ENCODE data around the gene FOSL2. TPM values are rescaled to one million over a fixed set of nuclear protein-coding genes. Genes with fewer than 3 reads are reported as not detected.

Gene FOSL2
- total RNA-seq, 2 donors from 2014 or later, result 1.4 to 3.8 TPM

- Mint-ChIP-seq H3K27me3 (ENCODE audit: insufficient read depth) (no peaks in the 10 kb centered on the region), H3K36me3 (ENCODE audit: low read depth) (no peaks in the 10 kb centered on the region), H3K4me1 (peaks cover 17% of the 10 kb centered on the region), H3K4me3 (no peak overlapping the region), H3K27ac (no peak overlapping the region), H3K9me3 (peaks cover 13% of the 10 kb centered on the region)
- Histone ChIP-seq H3K36me3 (ENCODE audit: control insufficient read depth, insufficient read depth, low read length) (no peaks in the 10 kb centered on the region), H3K9me3 (ENCODE audit: control insufficient read depth, low read length) (peaks cover 6% of the 10 kb centered on the region), H3K4me1 (ENCODE audit: control insufficient read depth, insufficient read depth, low read length) (no peaks in the 10 kb centered on the region), H3K4me3 (ENCODE audit: low read length) (no peak overlapping the region), H3K27ac (ENCODE audit: low read depth, low read length) (no peak overlapping the region), H3K9ac (ENCODE audit: extremely low read depth, low read length, poor library complexity, severe bottlenecking) (no peak overlapping the region), H3K27me3 (ENCODE audit: control insufficient read depth, insufficient read depth, low read length, poor library complexity, severe bottlenecking) (no peaks in the 10 kb centered on the region)
- no peak for DNase-seq
- TF ChIP-seq CTCF (conservative IDR thresholded peaks at IDR 0.05), result no peak
- WGBS, 2 experiments (ENCODE audit: insufficient coverage in 1 of 2, insufficient read length in 1 of 2), result 84 to 95% methylated on average over 12 to 13 of the region's 13 CpGs
These were observed 45.9 kb downstream of the FOSL2 start for GRCh38 chr2:28438532-28439063.

GRCh38 chr2:28439127-28439526, 46.5 kb downstream of the FOSL2 start:
- no peaks in the 10 kb centered on the region for H3K36me3 Mint-ChIP-seq (ENCODE audit: low read depth)
- H3K4me1 Mint-ChIP-seq, result peaks cover 17% of the 10 kb centered on the region
- H3K27ac ChIP-seq (ENCODE audit: low read depth, low read length), result no peak overlapping the region
- DNase-seq, result no peak
- H3K27ac Mint-ChIP-seq, result no peak overlapping the region
- no peak overlapping the region for H3K4me3 Mint-ChIP-seq
- no peaks in the 10 kb centered on the region for H3K36me3 ChIP-seq (ENCODE audit: control insufficient read depth, insufficient read depth, low read length)
- H3K9me3 Mint-ChIP-seq, result peaks cover 9% of the 10 kb centered on the region
- no peaks in the 10 kb centered on the region for H3K27me3 ChIP-seq (ENCODE audit: control insufficient read depth, insufficient read depth, low read length, poor library complexity, severe bottlenecking)
- peaks cover 6% of the 10 kb centered on the region for H3K9me3 ChIP-seq (ENCODE audit: control insufficient read depth, low read length)
- no peak for TF ChIP-seq CTCF (conservative IDR thresholded peaks at IDR 0.05)
- 91 to 100% methylated on average over 5 of the region's 5 CpGs for WGBS, 2 experiments (ENCODE audit: insufficient coverage in 1 of 2, insufficient read length in 1 of 2)
- no peak overlapping the region for H3K9ac ChIP-seq (ENCODE audit: extremely low read depth, low read length, poor library complexity, severe bottlenecking)
- peaks cover 2% of the 10 kb centered on the region for H3K27me3 Mint-ChIP-seq (ENCODE audit: insufficient read depth)
- H3K4me1 ChIP-seq (ENCODE audit: control insufficient read depth, insufficient read depth, low read length), result no peaks in the 10 kb centered on the region
- H3K4me3 ChIP-seq (ENCODE audit: low read length), result no peak overlapping the region

GRCh38 chr2:28439763-28440162, 47.1 kb downstream of the FOSL2 start:
- no peaks in the 10 kb centered on the region for H3K27me3 ChIP-seq (ENCODE audit: control insufficient read depth, insufficient read depth, low read length, poor library complexity, severe bottlenecking)
- H3K9ac ChIP-seq (ENCODE audit: extremely low read depth, low read length, poor library complexity, severe bottlenecking), result no peak overlapping the region
- peaks cover 2% of the 10 kb centered on the region for H3K27me3 Mint-ChIP-seq (ENCODE audit: insufficient read depth)
- no peaks in the 10 kb centered on the region for H3K36me3 Mint-ChIP-seq (ENCODE audit: low read depth)
- H3K4me3 ChIP-seq (ENCODE audit: low read length), result no peak overlapping the region
- DNase-seq, result no peak
- H3K9me3 ChIP-seq (ENCODE audit: control insufficient read depth, low read length), result peaks cover 6% of the 10 kb centered on the region
- H3K27ac Mint-ChIP-seq, result no peak overlapping the region
- peaks cover 7% of the 10 kb centered on the region for H3K9me3 Mint-ChIP-seq
- no peak for TF ChIP-seq CTCF (conservative IDR thresholded peaks at IDR 0.05)
- no peak overlapping the region for H3K4me3 Mint-ChIP-seq
- WGBS, 2 experiments (ENCODE audit: insufficient coverage in 1 of 2, insufficient read length in 1 of 2), result 95% methylated on average over 10 to 14 of the region's 14 CpGs
- no peak overlapping the region for H3K27ac ChIP-seq (ENCODE audit: low read depth, low read length)
- H3K36me3 ChIP-seq (ENCODE audit: control insufficient read depth, insufficient read depth, low read length), result no peaks in the 10 kb centered on the region
- peaks cover 17% of the 10 kb centered on the region for H3K4me1 Mint-ChIP-seq
- H3K4me1 ChIP-seq (ENCODE audit: control insufficient read depth, insufficient read depth, low read length), result no peaks in the 10 kb centered on the region

All from endodermal cell (in vitro differentiated cells).